ENCODE data around the gene NPIPB8. TPM values are rescaled to one million over a fixed set of nuclear protein-coding genes. Genes with fewer than 3 reads are reported as not detected.
"Not testable (repeated sequence)": the region's sequence is repeated elsewhere in the genome, so short reads cannot be mapped to it uniquely, and the experiment has no call there.

The NPIPB8 gene
- total RNA-seq, 2 experiments from 2014 or later = 0.44 TPM; not detected in 1

- CTCF ChIA-PET; H3K4me3 Mint-ChIP-seq; H3K9me3 Mint-ChIP-seq; POLR2A ChIA-PET; H3K36me3 Mint-ChIP-seq (ENCODE audit: low read depth); H3K27ac Mint-ChIP-seq; H3K27me3 Mint-ChIP-seq; H3K4me1 Mint-ChIP-seq; DNase-seq: not testable (repeated sequence)
Measured at GRCh38 chr16:28599377-28600285, 38.2 kb upstream of the NPIPB8 start.

- H3K36me3 Mint-ChIP-seq (ENCODE audit: low read depth); H3K4me3 Mint-ChIP-seq; H3K9me3 Mint-ChIP-seq; CTCF ChIA-PET; H3K27me3 Mint-ChIP-seq; H3K4me1 Mint-ChIP-seq; POLR2A ChIA-PET; DNase-seq; H3K27ac Mint-ChIP-seq: not testable (repeated sequence)
Measured at GRCh38 chr16:28600965-28601364, 36.9 kb upstream of the NPIPB8 start.

GRCh38 chr16:28601589-28601988, 36.3 kb upstream of the NPIPB8 start:
- H3K27me3 Mint-ChIP-seq; H3K9me3 Mint-ChIP-seq; POLR2A ChIA-PET; H3K4me1 Mint-ChIP-seq; DNase-seq; CTCF ChIA-PET; H3K4me3 Mint-ChIP-seq; H3K36me3 Mint-ChIP-seq (ENCODE audit: low read depth); H3K27ac Mint-ChIP-seq: not testable (repeated sequence)

GRCh38 chr16:28602062-28602461, 35.8 kb upstream of the NPIPB8 start:
- POLR2A ChIA-PET; H3K27ac Mint-ChIP-seq; H3K9me3 Mint-ChIP-seq; H3K27me3 Mint-ChIP-seq; H3K4me1 Mint-ChIP-seq; H3K4me3 Mint-ChIP-seq; DNase-seq; CTCF ChIA-PET; H3K36me3 Mint-ChIP-seq (ENCODE audit: low read depth): not testable (repeated sequence)

- Mint-ChIP-seq H3K4me1 (peaks cover under 1% of the 10 kb centered on the region), H3K4me3 (no peak overlapping the region), H3K36me3 (ENCODE audit: low read depth) (no peaks in the 10 kb centered on the region), H3K9me3 (no peaks in the 10 kb centered on the region), H3K27ac (no peak overlapping the region), H3K27me3 (no peaks in the 10 kb centered on the region)
- ChIA-PET CTCF (interaction anchor here (2.5 kb wide), 1 partner anchor 9 kb away, joined by 10 read pairs; no protein-coding TSS in a partner anchor), POLR2A (no interaction called here)
- no peak for DNase-seq
Measured at GRCh38 chr16:28602529-28602928, 35.3 kb upstream of the NPIPB8 start.

GRCh38 chr16:28603381-28604185, 34.3 kb upstream of the NPIPB8 start:
- Mint-ChIP-seq H3K4me1 (no peaks in the 10 kb centered on the region), H3K27ac (no peak overlapping the region)

GRCh38 chr16:28604186-28604565, 33.7 kb upstream of the NPIPB8 start:
- no peaks in the 10 kb centered on the region for H3K36me3 Mint-ChIP-seq (ENCODE audit: low read depth)
- H3K27me3 Mint-ChIP-seq = no peaks in the 10 kb centered on the region
- no peak for DNase-seq
- peaks cover 1% of the 10 kb centered on the region for H3K4me1 Mint-ChIP-seq
- POLR2A ChIA-PET = no interaction called here
- CTCF ChIA-PET = interaction anchor here (0.8 to 2.5 kb wide), 3 partner anchors 11 to 16 kb away, joined by 3 to 10 read pairs (median 3); no protein-coding TSS in a partner anchor
- no peak overlapping the region for H3K4me3 Mint-ChIP-seq
- H3K9me3 Mint-ChIP-seq = no peaks in the 10 kb centered on the region
- H3K27ac Mint-ChIP-seq = no peak overlapping the region

More at GRCh38 chr16:28603381-28604185, 34.3 kb upstream of the NPIPB8 start:
- ChIA-PET CTCF (interaction anchor here (0.6 to 2.5 kb wide), 5 partner anchors 10 to 44 kb away, joined by 3 to 10 read pairs (median 3); no protein-coding TSS in a partner anchor), POLR2A (no interaction called here)
- Mint-ChIP-seq H3K4me3 (no peak overlapping the region), H3K27me3 (no peaks in the 10 kb centered on the region), H3K9me3 (no peaks in the 10 kb centered on the region), H3K36me3 (ENCODE audit: low read depth) (no peaks in the 10 kb centered on the region)
- no peak for DNase-seq

- Mint-ChIP-seq H3K4me3 (no peak overlapping the region), H3K4me1 (peaks cover 20% of the 10 kb centered on the region), H3K9me3 (no peaks in the 10 kb centered on the region), H3K27me3 (no peaks in the 10 kb centered on the region), H3K36me3 (ENCODE audit: low read depth) (no peaks in the 10 kb centered on the region), H3K27ac (peak overlapping the region; percentile 41)
- ChIA-PET POLR2A (no interaction called here), CTCF (interaction anchor here (1.0 kb wide), 1 partner anchor 10 kb away, joined by 3 read pairs; the partner anchor contains the start of gene SULT1A2)
- no peak for DNase-seq
Measured at GRCh38 chr16:28606291-28607115, 31.4 kb upstream of the NPIPB8 start.

GRCh38 chr16:28607116-28607623, 30.7 kb upstream of the NPIPB8 start:
- DNase-seq = no peak
- POLR2A ChIA-PET = no interaction called here
- peaks cover 20% of the 10 kb centered on the region for H3K4me1 Mint-ChIP-seq
- H3K36me3 Mint-ChIP-seq (ENCODE audit: low read depth) = no peaks in the 10 kb centered on the region
- H3K27me3 Mint-ChIP-seq = no peaks in the 10 kb centered on the region
- H3K9me3 Mint-ChIP-seq = no peaks in the 10 kb centered on the region
- no peak overlapping the region for H3K4me3 Mint-ChIP-seq
- CTCF ChIA-PET = interaction anchor here (1.0 kb wide), 1 partner anchor 10 kb away, joined by 3 read pairs; the partner anchor contains the start of gene SULT1A2
- H3K27ac Mint-ChIP-seq = no peak overlapping the region

- H3K4me1 Mint-ChIP-seq = peaks cover 20% of the 10 kb centered on the region
- H3K27me3 Mint-ChIP-seq; DNase-seq; H3K36me3 Mint-ChIP-seq (ENCODE audit: low read depth); H3K9me3 Mint-ChIP-seq; H3K4me3 Mint-ChIP-seq; H3K27ac Mint-ChIP-seq; POLR2A ChIA-PET: not testable (repeated sequence)
- CTCF ChIA-PET = interaction anchor here (1.0 kb wide), 1 partner anchor 11 kb away, joined by 3 read pairs; the partner anchor contains the start of gene SULT1A2
Measured at GRCh38 chr16:28607681-28608495, 30.0 kb upstream of the NPIPB8 start.

- DNase-seq; H3K27ac Mint-ChIP-seq; POLR2A ChIA-PET; CTCF ChIA-PET; H3K36me3 Mint-ChIP-seq (ENCODE audit: low read depth); H3K27me3 Mint-ChIP-seq; H3K9me3 Mint-ChIP-seq; H3K4me3 Mint-ChIP-seq: not testable (repeated sequence)
- peaks cover 20% of the 10 kb centered on the region for H3K4me1 Mint-ChIP-seq
Measured at GRCh38 chr16:28608496-28608808, 29.4 kb upstream of the NPIPB8 start.
